ENCODE measurements around the gene SBF2. TPM values are rescaled to one million over a fixed set of nuclear protein-coding genes. Genes with fewer than 3 reads are reported as not detected.

SBF2 gene
- total RNA-seq, 2 donors from 2014 or later, result 13.4 to 28.8 TPM

DNA sequence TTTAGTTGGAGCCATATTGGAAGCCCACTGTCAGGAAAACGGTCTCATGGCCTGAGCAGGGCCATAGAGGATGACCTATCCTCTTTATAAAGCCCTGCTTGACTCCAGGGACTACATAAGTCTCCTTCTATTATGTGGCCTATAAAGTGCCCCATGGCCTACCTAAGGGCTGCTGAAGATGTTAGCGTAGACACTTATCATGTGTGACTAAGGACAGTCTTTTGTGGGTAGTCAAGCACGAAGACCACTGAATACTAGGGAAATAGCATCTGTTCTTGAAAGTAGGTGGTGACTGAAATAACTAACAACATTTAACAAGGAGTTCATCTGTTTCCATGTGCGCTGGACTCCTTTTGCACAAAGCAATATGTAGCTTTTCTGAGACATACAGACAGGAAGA is 513.1 kb downstream of the SBF2 start:
- Mint-ChIP-seq H3K4me1 (ENCODE audit: low read depth) (no peaks in the 10 kb centered on the region), H3K4me3 (no peak overlapping the region), H3K27me3 (ENCODE audit: low read depth) (no peaks in the 10 kb centered on the region), H3K9me3 (no peaks in the 10 kb centered on the region), H3K36me3 (ENCODE audit: insufficient read depth in 2 of 2) (peaks cover 0 to 5% of the 10 kb centered on the region in 2 donors), H3K27ac (no peak overlapping the region)
- ATAC-seq (replicated peaks in 1 of 2) (no peak), DNase-seq (no peak)

DNA sequence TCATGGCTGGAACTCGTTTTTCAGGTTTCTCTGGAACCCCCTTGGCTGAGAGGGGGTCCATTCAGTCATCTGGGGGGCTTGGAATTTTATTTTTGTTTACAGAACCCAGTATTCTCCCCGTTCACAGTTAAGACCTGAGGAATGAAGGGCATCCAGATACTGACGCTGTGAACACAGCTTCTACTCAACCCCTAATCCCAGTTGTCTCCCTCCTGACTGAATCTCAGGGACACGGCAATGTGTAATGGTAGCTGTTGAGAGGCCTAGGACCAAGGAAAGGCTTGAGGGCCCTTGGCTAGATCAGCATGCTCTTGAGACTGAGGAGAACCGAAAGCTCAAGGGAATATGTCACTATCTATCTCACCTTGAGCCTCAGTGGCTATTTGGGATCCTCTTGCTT is 516.5 kb downstream of the SBF2 start:
- no peak for ATAC-seq (replicated peaks in 1 of 2)
- Mint-ChIP-seq H3K36me3 (ENCODE audit: insufficient read depth in 2 of 2) (peaks cover 0 to 1% of the 10 kb centered on the region in 2 donors), H3K4me1 (ENCODE audit: low read depth) (no peaks in the 10 kb centered on the region), H3K4me3 (no peak overlapping the region), H3K27ac (no peak overlapping the region), H3K27me3 (ENCODE audit: low read depth) (no peaks in the 10 kb centered on the region), H3K9me3 (no peaks in the 10 kb centered on the region)
- DNase-seq, result no peak

- no peaks in the 10 kb centered on the region for H3K4me1 Mint-ChIP-seq (ENCODE audit: low read depth)
- no peaks in the 10 kb centered on the region for H3K27me3 Mint-ChIP-seq (ENCODE audit: low read depth)
- H3K36me3 Mint-ChIP-seq (ENCODE audit: insufficient read depth in 2 of 2), result peaks cover 0 to 1% of the 10 kb centered on the region in 2 donors
- no peak overlapping the region for H3K27ac Mint-ChIP-seq
- H3K9me3 Mint-ChIP-seq, result no peaks in the 10 kb centered on the region
- DNase-seq (no peak), ATAC-seq (replicated peaks in 1 of 2) (no peak)
- no peak overlapping the region for H3K4me3 Mint-ChIP-seq
Measured at GRCh38 chr11:9777066-9777465, 517.0 kb downstream of the SBF2 start.

- DNase-seq (no peak), ATAC-seq (replicated peaks in 1 of 2) (no peak)
- Mint-ChIP-seq H3K27me3 (ENCODE audit: low read depth) (no peaks in the 10 kb centered on the region), H3K4me3 (no peak overlapping the region), H3K9me3 (no peaks in the 10 kb centered on the region), H3K4me1 (ENCODE audit: low read depth) (no peaks in the 10 kb centered on the region), H3K27ac (no peak overlapping the region), H3K36me3 (ENCODE audit: insufficient read depth in 2 of 2) (peaks cover 0 to 1% of the 10 kb centered on the region in 2 donors)
Measured at GRCh38 chr11:9776203-9776602, 517.8 kb downstream of the SBF2 start.

GRCh38 chr11:9775398-9775779 is 518.6 kb downstream of the SBF2 start:
- Mint-ChIP-seq H3K27ac (no peak overlapping the region), H3K36me3 (ENCODE audit: insufficient read depth in 2 of 2) (peaks cover 0 to 1% of the 10 kb centered on the region in 2 donors), H3K27me3 (ENCODE audit: low read depth) (no peaks in the 10 kb centered on the region), H3K4me1 (ENCODE audit: low read depth) (no peaks in the 10 kb centered on the region), H3K4me3 (no peak overlapping the region), H3K9me3 (no peaks in the 10 kb centered on the region)
- ATAC-seq (replicated peaks in 1 of 2), result no peak
- no peak for DNase-seq

DNA sequence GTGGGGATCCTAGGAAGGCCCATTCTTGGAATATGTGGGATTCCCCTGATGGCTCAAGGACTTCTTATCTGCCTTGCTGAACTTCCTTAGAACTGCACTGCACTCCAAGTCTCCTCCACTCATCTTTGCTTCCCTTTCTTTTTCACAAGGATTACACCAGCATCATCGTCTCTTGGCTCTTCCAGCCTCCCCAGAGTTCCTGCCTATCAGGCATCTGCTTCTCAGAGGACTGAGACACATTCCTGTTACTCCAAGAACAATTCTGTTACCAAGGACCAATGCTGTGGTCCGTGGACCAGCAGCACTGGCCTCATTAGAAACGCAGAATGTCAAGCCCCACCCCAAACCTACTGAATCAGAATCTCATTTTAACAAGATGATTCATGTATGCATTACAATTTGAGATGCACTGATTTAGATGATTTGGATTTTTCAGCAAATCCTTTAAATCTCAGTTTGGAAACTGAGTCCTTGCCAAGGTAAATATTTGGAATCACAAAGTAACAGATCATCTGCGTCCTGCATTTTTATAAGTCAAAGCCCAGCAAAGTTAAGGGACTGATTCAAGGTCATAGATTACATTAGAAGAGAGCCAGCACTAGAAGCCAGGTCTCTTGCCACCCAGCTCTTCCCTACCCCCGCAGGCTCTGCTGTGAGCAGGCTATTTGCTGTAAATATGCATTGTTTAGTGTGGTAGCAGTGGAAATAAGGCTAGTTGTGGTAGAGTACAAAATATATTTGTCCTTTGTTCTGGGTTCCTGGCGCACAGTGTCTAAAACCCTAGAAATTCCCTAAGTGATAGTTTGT is 519.2 kb downstream of the SBF2 start:
- Mint-ChIP-seq H3K27me3 (ENCODE audit: low read depth) (no peaks in the 10 kb centered on the region), H3K36me3 (ENCODE audit: insufficient read depth in 2 of 2) (no peaks in the 10 kb centered on the region), H3K9me3 (no peaks in the 10 kb centered on the region), H3K4me1 (ENCODE audit: low read depth) (no peaks in the 10 kb centered on the region), H3K4me3 (no peak overlapping the region), H3K27ac (no peak overlapping the region)
- no peak for DNase-seq
- no peak for ATAC-seq (replicated peaks in 1 of 2)

DNA sequence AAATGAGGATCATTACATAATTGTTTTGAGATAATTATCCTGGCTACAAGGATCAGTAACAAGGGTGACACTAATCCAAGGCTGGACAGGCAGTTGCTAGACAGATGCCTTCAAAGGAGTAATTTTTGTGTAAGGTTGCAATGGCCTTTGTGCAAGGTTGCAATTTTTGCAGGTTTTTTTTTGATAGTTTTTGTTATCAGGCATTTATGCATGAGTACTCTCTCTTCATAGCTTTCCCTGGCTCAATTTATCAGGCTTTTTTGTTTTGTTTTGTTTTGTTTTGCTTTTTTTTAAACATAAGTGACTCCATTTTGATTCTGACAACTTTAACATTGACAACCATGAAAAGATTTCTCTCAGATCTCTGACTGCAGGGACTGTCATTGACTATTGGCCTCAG is 519.9 kb downstream of the SBF2 start:
- H3K4me1 Mint-ChIP-seq (ENCODE audit: low read depth), result no peaks in the 10 kb centered on the region
- no peaks in the 10 kb centered on the region for H3K9me3 Mint-ChIP-seq
- no peak for DNase-seq
- no peak for ATAC-seq (replicated peaks in 1 of 2)
- H3K36me3 Mint-ChIP-seq (ENCODE audit: insufficient read depth in 2 of 2), result no peaks in the 10 kb centered on the region
- no peak overlapping the region for H3K4me3 Mint-ChIP-seq
- H3K27ac Mint-ChIP-seq, result no peak overlapping the region
- no peaks in the 10 kb centered on the region for H3K27me3 Mint-ChIP-seq (ENCODE audit: low read depth)

DNA sequence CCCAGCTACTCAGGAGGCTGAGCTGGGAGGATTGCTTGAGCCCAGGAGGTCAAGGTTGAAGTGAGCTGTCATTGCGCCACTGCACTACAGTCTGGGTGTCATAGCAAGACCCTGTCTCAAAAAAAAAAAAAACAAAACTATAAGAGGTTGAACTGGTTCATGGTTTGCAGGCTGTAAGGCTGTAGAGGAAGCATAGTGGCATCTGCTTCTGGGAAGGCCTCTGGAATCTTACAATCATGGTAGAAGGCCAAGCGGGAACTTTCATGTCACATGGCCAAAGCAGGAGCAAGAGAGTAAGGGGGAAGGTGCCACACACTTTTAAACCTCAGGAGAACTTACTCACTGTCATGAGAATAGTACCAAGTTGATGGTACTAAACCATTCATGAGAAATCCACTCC is 520.5 kb downstream of the SBF2 start:
- Mint-ChIP-seq H3K27me3 (ENCODE audit: low read depth) (no peaks in the 10 kb centered on the region), H3K9me3 (no peaks in the 10 kb centered on the region), H3K27ac (no peak overlapping the region), H3K4me1 (ENCODE audit: low read depth) (no peaks in the 10 kb centered on the region), H3K36me3 (ENCODE audit: insufficient read depth in 2 of 2) (no peaks in the 10 kb centered on the region), H3K4me3 (no peak overlapping the region)
- no peak for DNase-seq
- ATAC-seq (replicated peaks in 1 of 2), result no peak

GRCh38 chr11:9772218-9772617 is 521.8 kb downstream of the SBF2 start:
- Mint-ChIP-seq H3K9me3 (no peaks in the 10 kb centered on the region), H3K27me3 (ENCODE audit: low read depth) (no peaks in the 10 kb centered on the region), H3K27ac (no peak overlapping the region), H3K36me3 (ENCODE audit: insufficient read depth in 2 of 2) (no peaks in the 10 kb centered on the region), H3K4me3 (no peak overlapping the region), H3K4me1 (ENCODE audit: low read depth) (no peaks in the 10 kb centered on the region)
- no peak for ATAC-seq (replicated peaks in 1 of 2)
- no peak for DNase-seq

DNA sequence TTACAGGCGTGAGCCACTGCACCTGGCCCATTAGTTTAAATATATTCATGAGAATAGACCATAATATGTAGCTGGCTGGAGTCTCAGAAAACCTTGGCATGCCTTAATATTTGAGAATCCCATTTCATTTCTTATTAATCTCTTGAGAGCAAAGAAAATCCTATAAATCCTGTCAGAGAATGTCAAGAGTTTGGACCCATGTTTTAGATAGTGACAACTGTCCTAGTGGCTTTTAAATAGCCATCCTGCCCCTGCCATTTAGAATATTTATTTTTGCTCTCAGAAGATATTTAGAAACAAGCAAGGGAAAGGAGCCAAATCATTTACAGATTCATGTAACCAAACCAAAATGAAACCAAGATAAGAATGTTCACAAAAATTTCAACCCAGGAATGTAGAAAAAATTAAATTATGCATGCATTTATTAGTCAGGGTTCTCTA is 522.9 kb downstream of the SBF2 start:
- no peak overlapping the region for H3K4me3 Mint-ChIP-seq
- H3K27ac Mint-ChIP-seq, result no peak overlapping the region
- ATAC-seq (replicated peaks in 1 of 2) (no peak), DNase-seq (no peak)
- H3K4me1 Mint-ChIP-seq (ENCODE audit: low read depth), result no peaks in the 10 kb centered on the region
- H3K27me3 Mint-ChIP-seq (ENCODE audit: low read depth), result no peaks in the 10 kb centered on the region
- no peaks in the 10 kb centered on the region for H3K9me3 Mint-ChIP-seq
- no peaks in the 10 kb centered on the region for H3K36me3 Mint-ChIP-seq (ENCODE audit: insufficient read depth in 2 of 2)

- Mint-ChIP-seq H3K36me3 (ENCODE audit: insufficient read depth in 2 of 2) (no peaks in the 10 kb centered on the region), H3K4me1 (ENCODE audit: low read depth) (no peaks in the 10 kb centered on the region), H3K4me3 (no peak overlapping the region), H3K9me3 (no peaks in the 10 kb centered on the region), H3K27me3 (ENCODE audit: low read depth) (no peaks in the 10 kb centered on the region), H3K27ac (no peak overlapping the region)
- ATAC-seq (replicated peaks in 1 of 2) (no peak), DNase-seq (no peak)
Measured at GRCh38 chr11:9769621-9770020, 524.4 kb downstream of the SBF2 start.

GRCh38 chr11:9765320-9766101 is 528.5 kb downstream of the SBF2 start:
- no peak overlapping the region for H3K4me3 Mint-ChIP-seq
- no peaks in the 10 kb centered on the region for H3K9me3 Mint-ChIP-seq
- no peak for DNase-seq
- H3K4me1 Mint-ChIP-seq (ENCODE audit: low read depth), result peaks cover 17% of the 10 kb centered on the region
- no peaks in the 10 kb centered on the region for H3K36me3 Mint-ChIP-seq (ENCODE audit: insufficient read depth in 2 of 2)
- no peak overlapping the region for H3K27ac Mint-ChIP-seq
- no peaks in the 10 kb centered on the region for H3K27me3 Mint-ChIP-seq (ENCODE audit: low read depth)
- ATAC-seq (replicated peaks in 1 of 2), result no peak

- no peak overlapping the region for H3K27ac Mint-ChIP-seq
- H3K27me3 Mint-ChIP-seq (ENCODE audit: low read depth), result no peaks in the 10 kb centered on the region
- peaks cover 35% of the 10 kb centered on the region for H3K4me1 Mint-ChIP-seq (ENCODE audit: low read depth)
- H3K9me3 Mint-ChIP-seq, result no peaks in the 10 kb centered on the region
- H3K36me3 Mint-ChIP-seq (ENCODE audit: insufficient read depth in 2 of 2), result peaks cover 0 to 1% of the 10 kb centered on the region in 2 donors
- no peak for DNase-seq
- no peak overlapping the region for H3K4me3 Mint-ChIP-seq
- no peak for ATAC-seq (replicated peaks in 1 of 2)
Measured at GRCh38 chr11:9763301-9763700, 530.7 kb downstream of the SBF2 start.
